ENCODE data around the gene CADPS. TPM values are rescaled to one million over a fixed set of nuclear protein-coding genes. Genes with fewer than 3 reads are reported as not detected.

The CADPS gene
- total and polyA plus RNA-seq, 4 donors: 0.13 to 0.99 (median 0.75) TPM; not detected in 1

GRCh38 chr3:62758296-62759066 lies 116.7 kb downstream of the CADPS start:
- ATAC-seq (ENCODE audit: low FRiP score) (no peak), DNase-seq (no peak)
- Histone ChIP-seq H3K27ac (ENCODE audit: low read depth in 1 of 2, low read length in 2 of 2) (no peak overlapping the region), H3K36me3 (ENCODE audit: control insufficient read depth in 1 of 2, insufficient read depth in 2 of 2, low read length in 1 of 2) (no peaks in the 10 kb centered on the region), H3K4me3 (ENCODE audit: low read length in 2 of 2) (no peak overlapping the region), H3K27me3 (ENCODE audit: control insufficient read depth in 1 of 2, insufficient read depth in 2 of 2, low read length in 1 of 2) (no peaks in the 10 kb centered on the region), H3K9me3 (ENCODE audit: control insufficient read depth, low read length) (no peaks in the 10 kb centered on the region), H3K4me1 (ENCODE audit: control insufficient read depth in 1 of 2, insufficient read depth in 2 of 2, low read length in 2 of 2) (no peaks in the 10 kb centered on the region)
- intact Hi-C loops (cut with DNase I): no loop called here
- 35 to 39% methylated on average over 3 of the region's 3 CpGs for WGBS, 2 donors

- H3K27me3 ChIP-seq (ENCODE audit: control insufficient read depth in 1 of 2, insufficient read depth in 2 of 2, low read length in 1 of 2): no peaks in the 10 kb centered on the region
- ATAC-seq (ENCODE audit: low FRiP score): no peak
- 73 to 79% methylated on average over 4 of the region's 4 CpGs for WGBS, 2 donors
- H3K36me3 ChIP-seq (ENCODE audit: control insufficient read depth in 1 of 2, insufficient read depth in 2 of 2, low read length in 1 of 2): no peaks in the 10 kb centered on the region
- H3K4me1 ChIP-seq (ENCODE audit: control insufficient read depth in 1 of 2, insufficient read depth in 2 of 2, low read length in 2 of 2): no peaks in the 10 kb centered on the region
- no peak overlapping the region for H3K27ac ChIP-seq (ENCODE audit: low read depth in 1 of 2, low read length in 2 of 2)
- intact Hi-C loops (cut with DNase I): no loop called here
- no peak for DNase-seq
- no peak overlapping the region for H3K4me3 ChIP-seq (ENCODE audit: low read length in 2 of 2)
- H3K9me3 ChIP-seq (ENCODE audit: control insufficient read depth, low read length): no peaks in the 10 kb centered on the region
Observed at GRCh38 chr3:62757045-62757444, 118.2 kb downstream of the CADPS start.

GRCh38 chr3:62755285-62755684 lies 119.9 kb downstream of the CADPS start:
- Histone ChIP-seq H3K27ac (ENCODE audit: low read depth in 1 of 2, low read length in 2 of 2) (no peak overlapping the region), H3K4me1 (ENCODE audit: control insufficient read depth in 1 of 2, insufficient read depth in 2 of 2, low read length in 2 of 2) (no peaks in the 10 kb centered on the region), H3K9me3 (ENCODE audit: control insufficient read depth, low read length) (no peaks in the 10 kb centered on the region), H3K36me3 (ENCODE audit: control insufficient read depth in 1 of 2, insufficient read depth in 2 of 2, low read length in 1 of 2) (no peaks in the 10 kb centered on the region), H3K4me3 (ENCODE audit: low read length in 2 of 2) (no peak overlapping the region), H3K27me3 (ENCODE audit: control insufficient read depth in 1 of 2, insufficient read depth in 2 of 2, low read length in 1 of 2) (no peaks in the 10 kb centered on the region)
- 62 to 63% methylated on average over 8 of the region's 8 CpGs for WGBS, 2 donors
- DNase-seq: no peak
- no peak for ATAC-seq (ENCODE audit: low FRiP score)
- intact Hi-C loops (cut with DNase I): no loop called here

GRCh38 chr3:62749657-62750056 lies 125.6 kb downstream of the CADPS start:
- no peak for ATAC-seq (ENCODE audit: low FRiP score)
- no peak for DNase-seq

GRCh38 chr3:62749130-62749529 lies 126.1 kb downstream of the CADPS start:
- intact Hi-C loops (cut with DNase I): no loop called here
- Histone ChIP-seq H3K4me3 (ENCODE audit: low read length in 2 of 2) (no peak overlapping the region), H3K27me3 (ENCODE audit: control insufficient read depth in 1 of 2, insufficient read depth in 2 of 2, low read length in 1 of 2) (no peaks in the 10 kb centered on the region), H3K4me1 (ENCODE audit: control insufficient read depth in 1 of 2, insufficient read depth in 2 of 2, low read length in 2 of 2) (no peaks in the 10 kb centered on the region), H3K27ac (ENCODE audit: low read depth in 1 of 2, low read length in 2 of 2) (no peak overlapping the region), H3K9me3 (ENCODE audit: control insufficient read depth, low read length) (no peaks in the 10 kb centered on the region), H3K36me3 (ENCODE audit: control insufficient read depth in 1 of 2, insufficient read depth in 2 of 2, low read length in 1 of 2) (no peaks in the 10 kb centered on the region)
- ATAC-seq (ENCODE audit: low FRiP score) (no peak), DNase-seq (no peak)
- WGBS, 2 donors: 6 to 14% methylated on average over 4 of the region's 4 CpGs

More at GRCh38 chr3:62749657-62750056, 125.6 kb downstream of the CADPS start:
- Histone ChIP-seq H3K9me3 (ENCODE audit: control insufficient read depth, low read length) (no peaks in the 10 kb centered on the region), H3K27ac (ENCODE audit: low read depth in 1 of 2, low read length in 2 of 2) (no peak overlapping the region), H3K4me3 (ENCODE audit: low read length in 2 of 2) (no peak overlapping the region), H3K4me1 (ENCODE audit: control insufficient read depth in 1 of 2, insufficient read depth in 2 of 2, low read length in 2 of 2) (no peaks in the 10 kb centered on the region), H3K27me3 (ENCODE audit: control insufficient read depth in 1 of 2, insufficient read depth in 2 of 2, low read length in 1 of 2) (no peaks in the 10 kb centered on the region), H3K36me3 (ENCODE audit: control insufficient read depth in 1 of 2, insufficient read depth in 2 of 2, low read length in 1 of 2) (no peaks in the 10 kb centered on the region)
- intact Hi-C loops (cut with DNase I): no loop called here
- WGBS, 2 donors: 47 to 54% methylated on average over 2 of the region's 2 CpGs

- Histone ChIP-seq H3K36me3 (ENCODE audit: control insufficient read depth in 1 of 2, insufficient read depth in 2 of 2, low read length in 1 of 2) (no peaks in the 10 kb centered on the region), H3K27ac (ENCODE audit: low read depth in 1 of 2, low read length in 2 of 2) (no peak overlapping the region), H3K4me3 (ENCODE audit: low read length in 2 of 2) (no peak overlapping the region), H3K4me1 (ENCODE audit: control insufficient read depth in 1 of 2, insufficient read depth in 2 of 2, low read length in 2 of 2) (no peaks in the 10 kb centered on the region), H3K9me3 (ENCODE audit: control insufficient read depth, low read length) (no peaks in the 10 kb centered on the region), H3K27me3 (ENCODE audit: control insufficient read depth in 1 of 2, insufficient read depth in 2 of 2, low read length in 1 of 2) (no peaks in the 10 kb centered on the region)
- WGBS, 2 donors: 69 to 77% methylated on average over 3 of the region's 3 CpGs
- ATAC-seq (ENCODE audit: low FRiP score) (no peak), DNase-seq (no peak)
- intact Hi-C loops (cut with DNase I): no loop called here
Observed at GRCh38 chr3:62737449-62737848, 137.8 kb downstream of the CADPS start.

GRCh38 chr3:62735510-62735909 lies 139.7 kb downstream of the CADPS start:
- no peak for DNase-seq
- 93 to 94% methylated on average over 1 of the region's 1 CpG for WGBS, 2 donors
- H3K4me3 ChIP-seq (ENCODE audit: low read length in 2 of 2): no peak overlapping the region
- intact Hi-C loops (cut with DNase I): no loop called here
- H3K9me3 ChIP-seq (ENCODE audit: control insufficient read depth, low read length): peaks cover 1% of the 10 kb centered on the region
- H3K27ac ChIP-seq (ENCODE audit: low read depth in 1 of 2, low read length in 2 of 2): no peak overlapping the region
- H3K4me1 ChIP-seq (ENCODE audit: control insufficient read depth in 1 of 2, insufficient read depth in 2 of 2, low read length in 2 of 2): no peaks in the 10 kb centered on the region
- no peaks in the 10 kb centered on the region for H3K36me3 ChIP-seq (ENCODE audit: control insufficient read depth in 1 of 2, insufficient read depth in 2 of 2, low read length in 1 of 2)
- no peaks in the 10 kb centered on the region for H3K27me3 ChIP-seq (ENCODE audit: control insufficient read depth in 1 of 2, insufficient read depth in 2 of 2, low read length in 1 of 2)
- no peak for ATAC-seq (ENCODE audit: low FRiP score)

- ATAC-seq (ENCODE audit: low FRiP score) (no peak), DNase-seq (no peak)
- Histone ChIP-seq H3K4me3 (ENCODE audit: low read length in 2 of 2) (no peak overlapping the region), H3K27me3 (ENCODE audit: control insufficient read depth in 1 of 2, insufficient read depth in 2 of 2, low read length in 1 of 2) (no peaks in the 10 kb centered on the region), H3K27ac (ENCODE audit: low read depth in 1 of 2, low read length in 2 of 2) (no peak overlapping the region), H3K4me1 (ENCODE audit: control insufficient read depth in 1 of 2, insufficient read depth in 2 of 2, low read length in 2 of 2) (no peaks in the 10 kb centered on the region), H3K36me3 (ENCODE audit: control insufficient read depth in 1 of 2, insufficient read depth in 2 of 2, low read length in 1 of 2) (no peaks in the 10 kb centered on the region), H3K9me3 (ENCODE audit: control insufficient read depth, low read length) (peaks cover 1% of the 10 kb centered on the region)
- 71 to 88% methylated on average over 5 of the region's 5 CpGs for WGBS, 2 donors
- intact Hi-C loops (cut with DNase I): no loop called here
Observed at GRCh38 chr3:62732183-62732904, 142.9 kb downstream of the CADPS start.

GRCh38 chr3:62727981-62728380 lies 147.2 kb downstream of the CADPS start:
- intact Hi-C loops (cut with DNase I): no loop called here

More at GRCh38 chr3:62727981-62728380, 147.2 kb downstream of the CADPS start:
- no peak overlapping the region for H3K27ac ChIP-seq (ENCODE audit: low read depth in 1 of 2, low read length in 2 of 2)
- no peaks in the 10 kb centered on the region for H3K4me1 ChIP-seq (ENCODE audit: control insufficient read depth in 1 of 2, insufficient read depth in 2 of 2, low read length in 2 of 2)
- H3K9me3 ChIP-seq (ENCODE audit: control insufficient read depth, low read length): peaks cover 1% of the 10 kb centered on the region
- no peak for DNase-seq
- no peaks in the 10 kb centered on the region for H3K27me3 ChIP-seq (ENCODE audit: control insufficient read depth in 1 of 2, insufficient read depth in 2 of 2, low read length in 1 of 2)
- WGBS, 2 donors: 77 to 93% methylated on average over 5 of the region's 5 CpGs
- no peak for ATAC-seq (ENCODE audit: low FRiP score)
- no peak overlapping the region for H3K4me3 ChIP-seq (ENCODE audit: low read length in 2 of 2)
- no peaks in the 10 kb centered on the region for H3K36me3 ChIP-seq (ENCODE audit: control insufficient read depth in 1 of 2, insufficient read depth in 2 of 2, low read length in 1 of 2)

Measured in aorta (tissue), 5 donors.